ENCODE measurements around the gene SLC6A8.

GRCh38 chrX:153702336-153703035 lies 14.8 kb downstream of the SLC6A8 start:
- TF ChIP-seq CTCF (IDR thresholded peaks at IDR 0.05) (no peak), EZH2 (IDR thresholded peaks at IDR 0.05; ENCODE audit: borderline replicate concordance, insufficient read depth, low read depth, low read length, poor library complexity, severe bottlenecking) (no peak)

Data from B cell (primary cell).